Neural progenitor cell (in vitro differentiated cells): Measurements from ENCODE around the gene BOLA3.

Experiments
- CTCF ChIP-seq: fragments of 200-600 bp; sonication (generic); IDR thresholded peaks from 2 replicates; pipeline ENCODE4 v1.5.1; 2017; ENCODE audit warnings: antibody characterized with exemption, mild to moderate bottlenecking
- EZH2 ChIP-seq: fragments of 200-600 bp; sonication (generic); IDR thresholded peaks from 2 replicates; pipeline ENCODE4 v1.6.1; 2017; ENCODE audit warnings: antibody characterized with exemption, mild to moderate bottlenecking, moderate library complexity

GRCh38 chr2:74109551-74109950 lies 38.2 kb downstream of the BOLA3 start:
- TF ChIP-seq CTCF (no peak), EZH2 (no peak)
